GM19452 (cell line): ENCODE results near the gene SNX1.

Experiments used
- ATAC-seq: cut with Tn5 transposase; IDR thresholded peaks from one replicate; pipeline ENCODE4 v1.9.1; 2021; ENCODE audit not compliant: unreplicated experiment

The SNX1 gene

DNA sequence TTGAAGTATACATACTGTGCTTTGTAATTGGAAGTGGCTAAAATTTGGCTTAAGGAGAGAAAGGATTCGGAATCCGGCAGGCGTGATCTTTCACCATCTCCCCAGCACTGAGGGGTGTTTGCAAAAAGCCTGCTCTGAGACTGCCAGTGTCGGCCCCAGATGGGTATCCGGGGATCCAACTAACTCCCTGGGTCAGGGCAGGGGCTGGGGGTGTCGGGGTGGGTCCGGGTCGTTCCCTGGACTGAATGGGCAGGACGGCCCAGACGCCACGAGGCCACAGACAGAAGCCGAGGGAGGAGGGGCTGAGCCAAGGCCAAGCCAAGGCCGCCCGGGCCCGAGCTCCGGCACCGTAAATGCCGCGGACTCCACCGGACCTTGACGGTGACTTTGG lies 66.7 kb downstream of the SNX1 start:
- ATAC-seq = peak; percentile 15

DNA sequence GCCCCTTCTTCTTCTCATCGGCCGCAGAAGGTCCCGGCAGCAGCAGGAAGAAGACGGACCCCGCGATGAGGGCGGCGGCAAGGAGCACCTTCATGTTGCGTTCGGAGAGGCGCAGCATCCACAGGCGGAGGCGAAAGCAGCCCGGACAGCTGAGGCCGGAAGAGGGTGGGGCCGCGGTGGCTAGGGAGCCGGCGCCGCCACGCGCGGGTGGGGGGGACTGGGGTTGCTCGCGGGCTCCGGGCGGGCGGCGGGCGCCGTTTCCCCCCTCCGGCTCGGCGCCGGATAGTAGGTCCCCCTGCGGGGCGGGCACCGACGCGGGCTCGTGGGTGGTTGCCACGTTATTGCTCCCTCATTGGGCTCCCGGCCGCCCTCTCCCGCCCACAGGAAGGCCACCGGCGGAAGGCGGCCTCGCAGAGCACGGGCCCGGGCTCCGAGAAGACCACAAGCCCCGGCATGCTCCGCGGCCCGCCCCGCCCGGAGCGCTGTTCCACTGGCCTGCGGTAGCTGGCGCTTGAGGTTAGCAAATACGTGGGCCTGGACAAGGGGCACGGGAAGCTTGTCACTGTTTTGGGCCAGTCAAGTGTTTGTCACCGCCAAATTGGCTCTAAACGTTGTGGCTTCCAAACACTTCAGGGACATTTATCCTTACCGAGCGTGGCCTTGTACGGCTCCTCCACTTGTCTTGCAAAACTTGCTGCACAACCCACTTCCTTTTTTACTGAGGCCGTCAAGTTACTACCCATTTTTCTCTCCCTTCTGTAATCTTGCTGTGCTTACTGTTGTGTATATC lies 67.3 kb downstream of the SNX1 start, which contains the start of gene PPIB:
Gene PPIB (minus strand): TSS at position 154 of the 790 bp plus-strand sequence. CDS start 36 bp downstream, at position 118.
- ATAC-seq = peak; percentile 92

DNA sequence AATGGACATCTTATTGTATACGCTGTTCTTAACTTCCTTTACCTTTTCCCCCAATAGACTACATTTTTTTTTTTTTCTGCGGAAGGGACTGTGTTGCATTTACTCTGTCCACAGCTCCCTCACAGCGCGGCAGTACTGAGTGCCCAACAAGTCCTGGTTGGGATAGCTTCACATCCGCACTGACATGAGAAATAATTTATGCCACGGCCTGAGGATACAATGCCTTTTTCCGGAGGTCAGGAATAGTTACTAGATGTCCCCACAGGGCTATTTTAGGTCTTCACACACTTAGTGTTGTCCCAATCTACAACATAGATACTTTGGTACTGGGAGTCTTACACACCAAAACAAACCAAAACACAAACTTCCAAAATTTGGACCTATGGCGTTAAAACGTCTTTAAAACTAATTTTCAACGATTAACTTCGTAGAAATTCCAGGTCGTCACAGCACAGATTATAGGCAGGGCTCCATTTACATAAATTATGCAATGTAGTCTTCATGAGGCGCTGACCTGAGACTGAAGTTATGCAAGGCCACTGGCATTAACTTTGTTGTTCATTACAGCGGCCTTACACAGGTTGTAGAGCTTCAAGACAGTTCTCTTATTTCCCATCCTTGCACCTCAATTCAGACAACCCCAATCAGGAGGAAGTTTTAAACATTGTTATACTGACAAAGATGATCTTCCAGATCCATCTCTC lies 68.0 kb downstream of the SNX1 start:
- ATAC-seq = peak; percentile 8

DNA sequence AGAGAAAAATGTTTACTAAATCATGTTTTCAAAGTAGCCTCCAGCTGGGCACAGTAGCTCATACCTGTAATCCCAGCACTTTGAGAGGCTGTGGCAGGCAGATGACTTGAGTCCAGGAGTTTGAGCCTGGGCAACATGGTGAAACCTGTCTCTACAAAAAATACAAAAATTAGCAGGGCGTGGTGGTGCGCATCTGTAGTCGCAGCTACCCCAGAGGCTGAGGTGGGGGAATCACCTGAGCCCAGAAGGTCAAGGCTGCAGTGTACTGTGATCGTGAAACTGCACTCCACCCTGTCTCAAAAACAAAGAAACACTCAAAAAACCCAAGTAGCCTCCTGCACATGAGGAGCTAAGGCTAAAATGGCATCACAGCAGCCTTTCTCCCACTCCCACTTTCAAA lies 68.7 kb downstream of the SNX1 start:
- no peak for ATAC-seq

DNA sequence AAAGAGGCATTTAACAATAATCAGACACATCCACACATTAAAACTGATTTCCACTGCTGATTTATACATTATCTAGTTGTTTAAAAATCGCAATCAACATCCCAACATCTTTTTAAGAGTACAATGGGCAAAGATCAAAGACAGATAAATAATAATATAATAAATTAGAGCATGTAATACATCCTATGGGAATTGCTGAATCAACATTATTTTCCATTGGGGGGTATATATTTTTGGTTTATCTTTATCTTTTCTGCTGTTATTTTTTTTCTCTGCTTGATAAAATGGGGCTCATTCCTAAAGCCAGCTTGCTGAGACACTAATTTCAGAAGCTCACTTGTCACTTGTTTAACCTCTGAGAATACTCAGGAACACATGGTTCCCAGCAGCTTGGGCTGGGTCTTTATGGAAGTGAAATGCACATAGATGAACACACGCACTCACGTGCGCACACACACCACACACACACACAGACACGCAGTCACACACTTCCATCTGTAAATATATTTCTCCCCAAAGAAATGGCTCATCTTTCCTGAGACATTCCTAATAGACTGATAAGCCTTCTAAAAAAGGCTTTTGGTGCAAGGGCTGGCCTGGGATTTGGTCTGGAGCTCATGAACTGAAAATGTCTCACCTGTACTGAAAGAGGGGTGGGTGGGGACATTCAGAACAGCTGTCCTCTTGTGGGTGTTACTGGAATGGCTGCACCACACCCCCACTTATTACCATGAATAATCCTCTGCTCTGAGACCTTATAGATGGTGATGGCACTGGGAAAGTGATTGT lies 70.5 kb downstream of the SNX1 start:
- no peak for ATAC-seq

DNA sequence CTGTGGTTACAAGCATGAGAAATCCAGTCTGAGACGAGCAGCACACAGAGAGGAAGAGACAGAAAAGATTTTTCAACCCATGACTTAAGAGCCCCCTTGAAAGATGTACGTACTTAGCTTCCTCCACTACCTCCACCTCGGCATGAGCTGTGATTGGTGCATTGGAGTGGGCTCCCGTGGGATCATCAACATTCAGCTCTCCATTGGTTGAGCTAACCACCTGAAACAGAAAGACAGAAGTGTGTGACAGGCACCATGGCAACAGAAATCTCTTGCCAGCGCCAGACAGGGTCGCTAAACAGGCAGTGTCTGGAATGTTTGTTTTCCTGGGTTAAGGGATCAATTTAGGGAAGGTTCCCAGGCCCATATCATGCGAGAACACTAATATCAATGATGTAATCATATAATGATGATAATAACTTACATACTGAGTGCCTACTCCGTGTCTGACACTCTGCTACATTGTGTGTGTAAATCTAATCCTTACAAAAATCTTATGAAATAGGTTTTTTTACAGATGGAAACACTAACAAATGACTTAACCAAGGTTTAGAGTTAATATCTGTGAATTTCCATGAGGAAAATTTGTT lies 84.5 kb downstream of the SNX1 start:
- ATAC-seq = no peak

DNA sequence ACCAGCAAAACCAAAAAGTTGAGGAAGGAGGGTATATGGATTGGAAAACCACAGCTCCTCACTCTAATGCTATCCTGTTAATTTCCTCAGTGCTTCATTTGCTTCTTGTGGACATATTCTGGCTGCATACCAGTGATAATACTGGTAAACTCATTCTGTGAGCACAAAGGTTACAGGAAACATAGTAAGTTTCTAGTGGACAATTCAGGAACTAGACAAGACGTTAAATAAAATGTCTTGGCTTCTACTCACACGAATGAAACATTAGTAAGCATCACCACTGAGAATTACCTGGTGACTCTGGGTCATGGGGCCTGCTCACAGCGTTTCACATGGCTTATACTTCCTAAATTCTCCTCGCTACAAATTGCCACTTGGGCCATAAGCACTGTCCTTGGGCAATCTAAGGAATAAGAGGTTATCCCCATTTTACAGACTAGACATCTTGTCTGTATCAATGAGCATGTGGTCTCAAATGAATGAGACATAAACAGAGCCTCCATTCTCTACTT lies 87.1 kb downstream of the SNX1 start:
- ATAC-seq = no peak

DNA sequence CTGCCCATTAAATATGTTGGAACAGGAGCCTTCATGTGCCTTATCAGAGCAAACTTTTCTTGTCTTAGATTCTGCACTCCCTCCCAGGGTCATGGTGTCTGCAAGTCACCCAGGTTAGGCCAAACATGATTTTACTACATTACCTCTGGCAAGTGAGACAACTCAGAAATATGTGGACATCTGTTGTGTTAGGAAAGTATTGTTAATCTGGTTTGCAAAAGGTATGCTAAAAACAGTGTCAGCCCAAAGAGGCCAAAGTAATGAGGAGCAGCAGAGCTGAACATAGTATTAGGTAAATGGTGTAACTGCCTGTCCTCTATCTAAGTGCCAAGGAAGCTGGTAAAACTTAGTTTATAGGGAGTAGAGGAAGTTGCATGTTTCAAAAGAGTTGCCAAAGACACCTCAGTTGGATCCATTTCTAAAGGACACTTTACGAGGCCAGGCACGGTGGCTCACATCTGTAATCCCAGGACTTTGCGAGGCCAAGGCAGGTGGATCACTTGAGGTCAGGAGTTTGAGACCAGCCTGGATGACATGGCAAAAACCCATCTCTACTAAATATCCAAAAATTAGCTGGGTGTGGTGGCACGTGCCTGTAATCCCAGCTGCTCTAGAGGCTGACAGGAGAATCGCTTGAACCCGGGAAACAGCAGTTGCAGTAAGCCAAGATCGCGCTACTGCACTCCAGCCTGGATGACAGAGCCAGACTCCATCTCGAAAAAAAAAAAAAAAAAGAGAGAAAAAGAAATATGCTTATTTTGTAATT lies 89.5 kb downstream of the SNX1 start:
- no peak for ATAC-seq

DNA sequence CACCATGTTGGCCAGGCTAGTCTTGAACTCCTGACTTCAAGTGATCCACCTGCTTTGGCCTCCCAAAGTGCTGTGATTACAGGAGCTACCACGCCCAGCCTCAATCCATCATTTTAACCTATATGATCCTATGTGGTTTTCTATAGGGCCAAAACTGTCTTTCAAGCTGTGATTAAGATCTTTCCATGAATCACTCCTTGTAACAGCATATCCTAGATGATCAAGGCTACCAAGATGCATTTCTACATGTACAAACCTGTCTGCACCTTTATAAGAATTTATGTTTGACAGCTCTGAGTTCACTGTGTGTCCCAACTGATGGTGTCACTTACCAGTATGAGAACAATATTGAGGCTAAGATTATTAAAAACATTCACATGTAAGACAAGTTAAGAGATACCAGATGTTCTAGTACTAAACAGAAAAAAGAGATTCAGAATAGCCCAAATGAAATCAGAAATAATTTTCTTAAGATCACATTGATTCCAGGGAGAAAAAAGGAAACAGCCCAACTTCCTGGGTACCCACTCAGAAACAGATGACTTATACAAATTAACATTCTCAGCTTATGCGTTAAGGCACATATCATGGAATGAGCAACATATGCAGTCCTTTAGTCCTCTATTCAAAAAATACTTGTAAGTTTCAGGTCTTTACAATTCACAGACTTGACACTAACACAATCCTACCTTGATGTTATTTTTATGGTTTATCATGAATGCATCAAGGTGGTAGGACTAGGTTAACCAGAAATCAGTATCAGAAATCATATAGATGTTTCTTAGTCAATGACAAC lies 91.8 kb downstream of the SNX1 start:
- ATAC-seq = no peak
